Measurements from ENCODE around the gene ETFA. TPM values are rescaled to one million over a fixed set of nuclear protein-coding genes. Genes with fewer than 3 reads are reported as not detected.
"Not testable (repeated sequence)": the region's sequence is repeated elsewhere in the genome, so short reads cannot be mapped to it uniquely, and the experiment has no call there.

ETFA gene
- total RNA-seq, 1 donor from 2014 or later: 61.1 TPM

DNA sequence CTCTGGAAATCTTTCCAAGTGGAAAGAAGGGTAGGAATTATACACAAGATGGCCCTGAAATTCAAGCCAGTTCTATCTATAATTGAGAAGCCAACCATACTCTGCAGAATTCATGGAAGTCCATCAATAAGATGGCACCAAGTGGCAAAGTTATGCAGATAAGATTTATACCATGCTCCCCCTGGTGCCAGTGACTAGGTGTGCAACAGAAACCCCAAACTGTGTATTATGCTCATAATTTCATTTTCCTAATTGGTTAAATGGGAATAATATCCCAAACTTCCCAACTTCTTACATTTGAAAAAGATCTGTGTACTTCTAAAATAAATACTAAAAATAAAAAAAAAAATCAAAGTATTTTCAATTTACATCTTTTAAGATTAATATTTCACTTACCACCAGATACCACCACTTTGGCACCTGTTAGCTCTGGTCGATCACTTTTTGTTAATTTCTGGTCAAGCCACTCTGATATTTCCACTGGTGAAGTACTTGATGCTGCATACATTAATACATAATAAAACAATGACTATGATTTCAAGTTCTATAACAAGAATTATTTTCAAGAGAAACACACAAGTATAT lies 25.9 kb downstream of the ETFA start:
- no peak for FAIRE-seq
- no peak for DNase-seq (ENCODE audit: low spot score in 2 of 2)

DNA sequence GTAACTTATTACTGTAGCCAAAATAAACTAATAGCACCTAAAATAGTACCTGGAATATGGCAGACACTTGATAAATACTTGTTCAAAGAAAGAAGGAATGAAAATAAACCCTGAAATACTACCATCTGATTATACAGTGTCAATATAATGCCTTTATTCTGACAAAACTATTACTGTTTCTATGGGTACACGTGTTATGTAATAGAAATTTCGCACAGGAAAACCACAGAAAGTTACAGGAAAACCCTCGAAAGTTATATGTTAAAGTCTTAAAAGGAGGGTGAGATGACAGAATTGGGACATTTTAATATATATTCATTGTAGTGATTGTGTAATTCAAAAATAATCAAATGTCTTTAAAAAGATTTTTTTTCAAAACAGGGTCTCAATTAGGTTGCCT lies 28.8 kb downstream of the ETFA start:
- DNase-seq (ENCODE audit: low spot score in 2 of 2): no peak
- FAIRE-seq: no peak

DNA sequence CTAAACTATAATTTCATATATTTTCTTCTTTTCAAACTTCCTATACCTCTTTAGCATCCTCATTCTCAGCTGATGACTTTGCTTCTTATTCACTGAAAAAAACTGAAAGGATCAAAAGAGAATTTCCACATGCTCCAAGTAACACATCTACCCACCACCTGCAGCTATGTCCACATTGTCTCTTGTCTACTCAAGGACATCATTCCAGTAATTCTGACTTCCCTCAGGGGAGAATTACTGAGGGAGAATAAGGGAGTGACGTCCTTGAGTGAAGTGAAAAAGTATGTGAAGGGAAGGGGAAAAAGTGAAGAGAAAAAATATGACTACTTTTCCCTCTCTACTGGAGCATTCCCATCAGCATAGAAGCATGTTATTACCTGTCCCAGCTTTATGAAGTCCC lies 32.6 kb downstream of the ETFA start:
- FAIRE-seq (no peak), DNase-seq (ENCODE audit: low spot score in 2 of 2) (no peak)

DNA sequence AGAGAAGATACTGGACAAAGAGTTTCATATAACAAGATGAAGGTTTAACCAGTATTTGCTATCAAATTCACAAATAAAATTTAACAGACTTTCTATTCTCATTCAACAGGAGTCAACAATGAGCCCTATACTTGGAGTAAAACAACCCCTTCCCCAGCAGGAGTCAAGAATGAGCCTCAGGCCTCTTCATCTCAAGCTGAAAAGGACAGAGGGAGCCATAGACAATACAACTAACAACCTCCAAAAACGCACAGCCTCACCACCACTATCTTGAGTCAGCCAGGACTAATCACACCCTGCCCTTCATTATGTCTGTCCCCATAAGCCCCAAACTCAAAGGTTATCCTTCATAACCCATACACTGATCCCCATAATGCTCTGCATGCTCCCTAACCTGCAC lies 36.4 kb downstream of the ETFA start:
- DNase-seq (ENCODE audit: low spot score in 2 of 2) (no peak), FAIRE-seq (no peak)

DNA sequence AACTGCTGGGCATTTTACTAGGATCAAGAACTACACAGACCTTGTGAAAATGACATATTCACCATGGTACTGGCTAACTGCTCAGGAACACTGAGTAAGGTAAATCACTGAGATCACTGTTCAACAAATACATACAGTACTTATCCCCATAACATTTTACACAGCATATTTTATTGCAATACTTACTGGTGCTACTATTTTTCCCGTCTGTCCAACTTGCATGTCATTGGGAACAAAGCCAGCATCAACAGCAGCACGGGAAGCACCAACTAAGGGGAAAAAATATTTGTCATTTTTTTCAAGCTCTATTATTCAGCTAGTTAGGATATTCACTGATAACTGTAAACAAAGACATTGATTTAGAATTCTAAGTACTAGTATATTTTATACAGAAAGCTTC lies 37.0 kb downstream of the ETFA start:
- no peak for FAIRE-seq

DNA sequence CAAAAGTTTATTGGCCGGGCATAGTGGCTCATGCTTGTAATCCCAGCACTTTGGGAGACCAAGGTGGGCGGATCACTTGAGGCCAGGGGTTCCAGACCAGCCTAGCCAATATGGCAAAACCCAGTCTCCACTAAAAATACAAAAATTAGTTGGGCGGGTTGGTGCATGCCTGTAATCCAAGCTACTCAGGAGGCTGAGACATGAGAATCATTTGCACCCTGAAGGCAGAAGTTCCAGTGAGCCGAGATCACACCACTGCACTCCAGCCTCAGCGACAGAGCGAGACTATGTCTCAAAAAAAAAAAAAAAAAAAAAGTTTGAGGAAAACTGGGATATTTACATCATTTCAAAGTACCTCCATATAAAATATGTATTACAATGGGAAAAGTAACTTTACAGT lies 40.4 kb downstream of the ETFA start:
- no peak for FAIRE-seq
- no peak for DNase-seq (ENCODE audit: low spot score in 2 of 2)

More for the DNA sequence above, 37.0 kb downstream of the ETFA start:
- DNase-seq (ENCODE audit: low spot score in 2 of 2): no peak

DNA sequence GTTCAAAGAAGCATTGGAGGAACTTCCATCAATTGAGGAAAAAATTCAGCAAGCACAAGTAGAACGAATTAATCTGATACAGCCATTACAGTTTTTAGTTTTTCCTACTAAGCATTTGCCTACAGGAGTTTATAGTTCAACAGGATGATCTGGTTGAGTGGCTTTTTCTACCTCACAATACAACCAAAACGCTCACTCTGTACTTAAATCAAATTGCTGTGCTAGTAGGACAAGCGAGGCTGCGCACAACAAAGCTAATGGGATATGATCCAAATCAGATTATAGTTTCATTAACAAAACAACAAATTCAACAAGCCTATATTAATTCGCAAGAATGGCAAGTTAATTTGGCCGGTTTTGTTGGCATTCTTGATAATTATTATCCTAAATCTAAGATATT lies 44.2 kb downstream of the ETFA start:
- FAIRE-seq (no peak), DNase-seq (ENCODE audit: low spot score in 2 of 2) (no peak)

DNA sequence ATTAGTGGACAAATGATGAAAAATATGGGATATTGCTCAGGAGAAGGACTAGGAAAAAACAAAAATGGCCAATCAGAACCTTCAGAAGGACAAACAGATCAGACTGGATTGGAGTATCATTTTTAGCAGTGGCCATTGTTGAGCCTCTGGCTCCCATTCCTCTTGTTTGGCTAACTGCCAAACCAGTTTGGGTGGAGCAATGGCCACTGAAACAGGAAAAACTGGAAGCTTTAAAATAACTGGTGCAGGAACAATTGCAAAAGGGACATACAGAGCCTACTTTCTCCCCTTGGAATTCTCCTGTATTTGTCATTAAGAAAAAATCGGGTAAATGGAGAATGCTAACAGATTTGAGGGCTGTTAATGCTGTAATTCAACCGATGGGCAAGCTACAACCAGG lies 45.5 kb downstream of the ETFA start:
- not testable (repeated sequence) for DNase-seq (ENCODE audit: low spot score in 2 of 2); FAIRE-seq

DNA sequence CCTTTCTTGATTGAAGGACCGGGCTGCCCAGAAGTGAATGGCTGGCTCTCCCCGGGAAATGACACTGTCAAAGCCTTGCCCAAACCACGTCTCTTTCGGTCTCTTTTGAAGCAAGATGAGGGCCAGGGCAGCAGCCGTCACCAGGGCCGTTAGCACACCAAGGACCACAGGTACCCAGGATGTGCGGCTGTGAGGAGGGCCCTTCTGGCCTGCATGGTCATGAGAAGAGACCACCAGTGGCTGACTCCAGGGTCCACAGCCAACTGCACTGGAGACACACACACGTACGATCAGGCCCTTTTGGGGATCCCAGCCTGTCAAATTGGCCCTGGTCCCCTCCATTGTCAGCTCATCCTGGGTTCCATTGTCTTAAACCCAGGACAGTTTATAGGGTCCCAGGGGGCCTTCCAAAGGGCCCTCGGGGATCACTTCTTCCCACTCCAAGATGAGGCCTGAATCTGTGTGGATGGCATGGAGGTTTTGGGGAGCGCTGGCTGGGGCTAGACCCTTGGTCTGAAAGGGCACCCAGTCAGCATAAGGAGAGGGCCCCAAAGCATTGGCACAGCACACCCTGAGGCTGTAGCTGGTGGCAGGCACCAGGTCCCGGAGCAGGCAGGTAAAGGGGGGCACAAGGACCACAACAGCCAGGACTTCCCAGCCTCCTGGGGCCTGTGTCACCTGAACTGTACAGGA lies 50.9 kb downstream of the ETFA start:
- no peak for FAIRE-seq
- no peak for DNase-seq (ENCODE audit: low spot score in 2 of 2)

DNA sequence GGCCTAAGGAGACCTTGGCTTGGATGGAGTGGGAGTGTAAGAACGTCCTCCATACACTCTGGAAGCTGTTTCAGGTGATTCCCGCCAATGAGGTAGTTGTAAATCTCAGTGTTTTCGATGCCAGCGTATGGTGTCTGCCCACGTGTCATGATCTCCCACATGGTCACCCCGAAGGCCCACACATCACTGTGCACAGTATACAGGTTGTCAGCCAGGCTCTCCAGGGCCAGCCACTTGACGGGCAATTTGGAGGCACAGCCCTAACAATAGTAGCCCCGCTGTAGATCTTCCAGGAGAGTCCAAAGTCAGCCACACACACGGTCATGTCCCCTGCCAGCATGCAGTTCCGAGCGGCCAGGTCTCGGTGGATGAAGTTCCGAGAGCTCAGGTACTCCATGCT lies 51.9 kb downstream of the ETFA start:
- DNase-seq (ENCODE audit: low spot score in 2 of 2) (no peak), FAIRE-seq (no peak)

DNA sequence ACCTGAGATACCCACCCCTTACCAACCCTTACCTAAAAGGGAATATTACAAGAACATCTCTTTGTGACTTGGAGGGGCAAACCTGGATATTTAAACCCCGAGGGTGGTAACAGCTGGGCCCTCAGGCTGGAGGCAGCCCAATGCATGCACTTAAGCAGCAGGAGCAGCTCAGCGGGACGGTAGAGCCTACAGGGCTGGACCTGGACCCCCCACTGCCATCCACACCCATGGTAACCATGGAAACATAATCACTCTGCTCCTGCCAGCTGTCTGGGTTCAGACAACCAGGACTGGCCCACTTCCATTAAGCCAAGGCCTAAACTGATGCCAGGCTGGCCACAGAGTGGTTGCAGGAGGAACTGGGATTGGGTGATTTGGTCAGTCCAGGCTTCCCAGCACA lies 52.8 kb downstream of the ETFA start:
- DNase-seq (ENCODE audit: low spot score in 2 of 2): no peak
- no peak for FAIRE-seq

DNA sequence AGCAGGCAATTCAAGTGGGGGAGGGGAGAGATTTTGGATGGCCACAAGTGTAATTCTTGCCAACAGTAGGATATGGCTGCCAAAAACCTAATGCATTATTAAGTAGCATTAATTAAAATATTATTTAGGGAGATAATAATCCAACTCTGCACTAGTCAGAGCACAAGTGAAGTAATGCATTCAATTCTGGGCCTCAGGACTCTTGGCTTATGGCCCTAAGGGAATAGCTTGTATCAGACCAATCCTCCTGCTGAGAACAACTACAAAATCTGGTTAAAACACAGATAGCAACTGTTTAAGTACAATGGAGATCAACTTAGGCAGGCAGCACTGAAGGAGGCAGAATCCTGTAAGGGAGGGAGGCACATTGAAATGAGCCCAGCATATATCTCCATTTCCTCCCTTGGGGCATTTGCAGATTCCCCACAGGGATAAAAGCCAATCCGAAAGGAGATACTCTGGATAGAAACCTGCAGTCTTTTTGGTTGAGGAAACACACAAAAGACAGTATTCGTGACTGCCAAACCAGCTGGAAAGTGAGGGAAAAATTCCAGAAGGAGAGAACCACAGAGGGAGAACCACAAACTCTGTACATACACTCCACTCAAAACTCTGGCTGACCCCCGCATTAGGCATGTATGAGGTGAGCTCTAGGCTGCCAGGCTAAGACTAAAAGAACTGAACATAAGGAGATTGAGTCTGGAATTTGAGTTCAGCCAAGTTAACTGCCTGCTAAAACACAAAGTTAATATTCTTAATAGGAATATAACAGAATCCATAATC lies 57.4 kb downstream of the ETFA start:
- no peak for DNase-seq (ENCODE audit: low spot score in 2 of 2)
- FAIRE-seq: no peak

DNA sequence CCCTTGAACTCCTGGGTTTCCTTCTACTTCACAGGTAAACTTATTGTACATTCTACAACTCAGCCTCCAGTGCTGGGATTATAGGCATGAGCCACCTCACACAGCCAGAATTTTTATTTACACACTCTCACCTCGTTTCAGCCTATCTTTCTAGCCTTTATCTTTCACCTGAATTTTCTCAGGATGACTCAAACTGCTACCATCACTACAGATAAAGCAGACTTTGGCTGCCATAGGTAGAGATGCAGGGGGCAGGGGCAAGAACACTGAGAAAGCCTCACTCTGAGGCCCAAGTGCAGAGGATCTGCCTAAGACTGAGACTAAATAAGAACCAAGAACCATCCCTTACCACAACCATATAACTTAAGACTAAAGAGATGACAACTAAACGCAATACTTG lies 59.0 kb downstream of the ETFA start:
- DNase-seq (ENCODE audit: low spot score in 2 of 2) (no peak), FAIRE-seq (no peak)

DNA sequence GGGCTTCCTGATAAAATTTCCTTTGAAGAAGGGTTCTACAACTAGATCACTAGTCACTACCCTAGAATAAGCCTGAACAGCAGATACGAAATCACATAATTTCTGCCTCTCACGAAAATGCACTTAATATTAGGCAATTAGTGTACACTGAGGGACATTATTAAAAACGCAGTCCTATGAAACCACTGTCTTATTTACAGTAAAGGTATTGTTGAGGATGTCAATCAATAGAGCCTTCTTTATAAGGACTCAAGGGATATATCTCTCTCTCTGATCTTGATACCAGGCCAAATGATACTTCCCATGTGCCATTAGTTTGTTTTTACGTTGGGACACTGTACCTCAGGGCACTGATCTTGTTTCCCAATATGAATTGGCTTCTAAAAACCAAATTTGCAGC lies 59.6 kb downstream of the ETFA start:
- DNase-seq (ENCODE audit: low spot score in 2 of 2) (no peak), FAIRE-seq (no peak)

DNA sequence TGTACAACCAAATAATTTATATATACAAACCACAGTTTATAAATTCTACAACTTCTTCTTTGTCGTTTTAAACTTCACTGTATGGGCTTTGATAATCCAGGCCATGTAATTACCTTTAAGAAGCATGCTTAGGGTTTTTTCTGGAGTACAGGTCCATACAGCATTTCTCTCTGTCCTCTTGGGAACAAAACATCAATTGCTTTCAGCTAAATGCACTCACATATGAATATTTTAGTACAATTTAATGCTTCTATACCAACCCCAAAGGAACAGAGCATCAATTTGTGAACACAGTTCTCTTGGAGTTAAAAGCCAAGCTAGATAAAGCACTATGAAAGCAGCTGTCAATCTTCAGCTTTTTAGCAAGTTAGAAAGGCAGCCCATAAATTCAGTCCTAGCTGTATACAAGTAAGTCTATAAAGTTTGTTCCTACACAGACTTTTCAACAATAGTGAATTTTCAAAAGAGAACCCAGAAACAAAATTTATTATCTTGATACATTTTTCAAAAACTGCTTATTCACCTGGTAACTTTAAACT lies 66.1 kb downstream of the ETFA start:
- FAIRE-seq (no peak), DNase-seq (ENCODE audit: low spot score in 2 of 2) (no peak)

DNA sequence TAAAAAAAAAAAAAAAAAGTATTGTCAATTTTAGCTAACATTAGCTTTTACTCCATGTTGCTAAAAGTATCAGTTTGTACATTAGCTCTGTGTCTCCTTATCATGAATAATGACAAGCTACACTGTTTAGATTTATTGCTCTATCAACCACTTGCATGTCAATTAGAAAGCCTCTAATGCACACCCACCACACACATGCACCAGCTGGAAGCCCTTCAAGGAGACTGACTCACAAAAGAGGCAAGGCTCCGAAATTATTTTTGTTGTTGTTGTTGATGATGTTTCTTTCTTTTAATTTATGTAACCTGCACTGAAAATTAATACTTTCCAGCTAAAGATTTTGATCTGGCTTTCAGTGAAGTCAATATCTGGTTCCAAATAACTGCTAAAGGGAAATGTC lies 71.5 kb downstream of the ETFA start:
- DNase-seq (ENCODE audit: low spot score in 2 of 2): no peak
- FAIRE-seq: no peak

DNA sequence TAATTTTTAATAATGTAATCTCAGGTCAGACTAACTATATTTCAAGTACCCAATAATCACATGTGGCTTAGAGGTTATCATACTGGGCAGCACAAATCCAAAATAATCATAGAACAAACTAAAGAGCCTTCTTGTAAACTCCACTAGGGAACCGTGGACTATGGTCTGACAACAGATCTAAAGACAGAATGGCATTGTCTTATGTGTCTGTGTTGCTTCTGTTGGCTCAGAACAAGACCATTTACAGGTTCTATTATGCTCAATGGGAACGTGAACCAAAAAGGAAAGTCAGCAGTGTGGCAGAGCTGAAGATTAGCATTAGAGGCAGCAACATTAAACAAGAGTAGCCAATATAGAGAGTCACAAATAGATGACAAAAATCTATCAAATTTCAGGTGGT lies 74.9 kb downstream of the ETFA start:
- FAIRE-seq (no peak), DNase-seq (ENCODE audit: low spot score in 2 of 2) (no peak)

DNA sequence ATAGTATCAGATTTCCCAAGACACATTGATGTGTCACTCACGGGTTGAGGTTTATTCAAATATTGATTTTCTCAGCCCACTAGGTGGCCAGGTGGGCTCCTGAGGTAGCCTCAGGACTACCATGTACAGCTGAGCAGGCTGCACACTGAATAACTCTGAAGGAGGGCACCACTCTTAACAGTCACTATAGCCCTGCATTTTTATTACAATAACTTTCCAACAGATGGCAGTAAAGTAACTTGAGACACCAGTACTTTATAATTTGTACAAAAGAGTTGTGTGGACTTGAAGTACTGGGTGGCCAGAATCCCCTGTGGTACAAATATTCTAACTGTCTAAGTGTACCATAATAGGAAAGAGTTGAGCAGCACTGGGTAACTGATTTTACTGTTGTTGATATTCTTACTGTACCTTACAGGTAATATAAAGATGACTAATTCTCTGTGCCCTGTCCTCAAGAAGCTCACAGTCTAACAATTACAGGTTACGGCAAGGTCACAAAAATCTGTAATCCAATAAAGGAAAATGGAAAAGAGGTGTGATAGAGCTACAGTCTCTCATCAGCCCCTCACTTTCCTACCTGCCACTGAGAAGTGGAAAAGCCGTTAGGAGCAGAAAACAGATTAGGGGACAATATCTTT lies 76.0 kb downstream of the ETFA start:
- FAIRE-seq (no peak), DNase-seq (ENCODE audit: low spot score in 2 of 2) (no peak)

DNA sequence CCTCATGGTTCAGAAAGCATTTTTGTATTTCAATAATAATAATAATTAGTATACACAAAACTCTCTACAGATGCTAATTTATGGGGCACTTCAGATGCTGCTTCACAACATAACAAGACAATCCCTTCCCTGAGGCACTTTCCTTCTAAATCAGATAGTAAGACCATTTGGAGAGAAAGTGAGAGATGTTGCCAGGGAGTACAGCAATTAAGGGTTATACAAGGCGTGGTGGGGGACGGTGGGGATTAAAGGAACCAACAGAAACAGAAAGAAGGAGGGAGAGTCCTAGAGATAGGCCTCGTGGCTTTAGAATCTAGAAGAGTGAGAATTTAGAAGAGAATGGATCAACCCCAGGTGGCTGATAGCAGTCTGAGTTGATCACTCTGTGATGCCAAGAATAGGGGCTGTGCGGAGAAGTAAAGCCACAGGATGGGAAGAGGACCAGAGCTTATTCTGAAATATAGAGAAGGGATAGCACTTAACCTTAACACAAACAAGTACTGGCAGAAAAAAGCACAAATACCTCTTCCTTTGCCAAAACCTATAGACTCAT lies 76.9 kb downstream of the ETFA start:
- DNase-seq (ENCODE audit: low spot score in 2 of 2) (no peak), FAIRE-seq (no peak)

DNA sequence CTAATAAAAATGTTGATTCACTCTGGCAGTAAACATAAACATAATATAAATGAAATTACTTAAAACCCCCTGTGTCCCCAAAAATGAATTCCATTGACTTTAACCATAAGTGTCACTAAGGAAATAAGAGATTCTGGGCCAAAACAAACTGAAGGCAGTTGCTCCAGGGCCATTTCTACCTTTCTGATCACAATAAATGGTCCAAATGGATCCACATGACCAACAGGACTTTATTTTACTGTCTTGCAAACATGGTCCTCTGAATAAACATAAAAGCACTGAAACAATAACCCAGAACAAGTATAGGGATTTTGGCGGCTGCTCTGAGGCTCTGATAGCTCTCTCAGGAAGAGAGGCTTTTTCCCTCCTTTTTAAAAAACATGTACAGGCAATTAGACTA lies 77.3 kb downstream of the ETFA start:
- no peak for FAIRE-seq

DNA sequence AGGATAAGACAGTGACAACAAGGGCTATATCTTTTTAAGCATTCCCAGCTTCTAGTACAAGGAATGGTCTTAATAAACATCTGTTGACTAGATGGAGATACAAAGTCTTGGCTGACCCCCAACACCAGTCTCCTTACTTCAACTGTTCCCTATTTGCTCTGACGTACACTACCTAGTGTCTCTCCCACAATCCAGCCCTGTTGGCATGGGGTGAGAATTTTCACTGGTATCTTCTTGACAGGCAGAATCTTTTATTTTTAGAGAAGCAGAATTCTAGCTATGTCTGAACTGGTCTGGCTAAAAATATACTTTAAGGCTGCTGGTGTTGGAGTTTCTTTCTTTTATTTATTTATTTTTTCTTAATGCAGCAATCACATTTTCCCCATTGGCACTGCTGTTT lies 82.0 kb downstream of the ETFA start:
- no peak for FAIRE-seq
- no peak for DNase-seq (ENCODE audit: low spot score in 2 of 2)

More for the DNA sequence above, 77.3 kb downstream of the ETFA start:
- no peak for DNase-seq (ENCODE audit: low spot score in 2 of 2)
